OCI-LY7 (cell line): Measurements from ENCODE around the gene TMPRSS4. TPM values are rescaled to one million over a fixed set of nuclear protein-coding genes. Genes with fewer than 3 reads are reported as not detected.

ENCODE experiments used
- BruUV-seq: library from RNA; stranded (reverse); fragments of 400-500 nt; replicated peaks from 2 replicates; lab custom pipeline; 2021; lab: Mats Ljungman, UMichigan
- CTCF ChIA-PET: fragments of 300-600 bp; sonication (Branson Sonifier 250); formaldehyde crosslinking; loops from one replicate; lab custom pipeline; 2022; ENCODE audit warnings: antibody characterized with exemption; ENCODE audit not compliant: unreplicated experiment; lab: Charles Lee
- POLR2A ChIA-PET: fragments of 300-600 bp; sonication (Branson Sonifier 250); formaldehyde crosslinking; loops from one replicate; lab custom pipeline; 2022; ENCODE audit warnings: antibody characterized with exemption; lab: Charles Lee
- DNase-seq: peaks from one replicate; pipeline ENCODE4 v3.0.0-alpha.2; 2015; ENCODE audit warnings: low spot score
- H2AFZ ChIP-seq: fragments of 200-600 bp; sonication (generic), shearing (Covaris generic); 2 replicates; pipeline ENCODE4 v1.6.1; 2014; ENCODE audit warnings: mild to moderate bottlenecking, antibody characterized with exemption, low read length, moderate library complexity
- H3K27ac ChIP-seq: fragments of 200-600 bp; sonication (generic); 2 replicates; pipeline ENCODE4 v1.5.1; 2014; ENCODE audit warnings: mixed run types, low read depth, mild to moderate bottlenecking, moderate library complexity, low read length, inconsistent platforms; ENCODE audit not compliant: poor library complexity, severe bottlenecking
- H3K36me3 ChIP-seq: fragments of 200-600 bp; sonication (generic); 2 replicates; pipeline ENCODE4 v1.6.1; 2014; ENCODE audit warnings: mild to moderate bottlenecking, antibody characterized with exemption, low read length, moderate library complexity, mixed read lengths; ENCODE audit not compliant: insufficient read depth
- H3K4me1 ChIP-seq: fragments of 200-600 bp; sonication (generic); 2 replicates; pipeline ENCODE4 v1.5.1; 2014; ENCODE audit warnings: mild to moderate bottlenecking, low read length; ENCODE audit not compliant: insufficient read depth, poor library complexity, severe bottlenecking
- H3K4me2 ChIP-seq: fragments of 200-600 bp; sonication (generic); 2 replicates; pipeline ENCODE4 v1.6.1; 2014; ENCODE audit warnings: mild to moderate bottlenecking, low read length
- H3K4me3 ChIP-seq: fragments of 200-600 bp; sonication (generic); 2 replicates; pipeline ENCODE4 v1.5.1; 2014; ENCODE audit warnings: mild to moderate bottlenecking, low read depth, low read length; ENCODE audit not compliant: poor library complexity, severe bottlenecking
- H3K79me2 ChIP-seq: fragments of 200-600 bp; sonication (generic); 2 replicates; pipeline ENCODE4 v1.6.1; 2016; ENCODE audit warnings: low read depth, mild to moderate bottlenecking, low read length, moderate library complexity, mixed read lengths; ENCODE audit not compliant: insufficient read depth
- H3K9me2 ChIP-seq: fragments of 200-600 bp; sonication (generic); 2 replicates; pipeline ENCODE4 v1.6.1; 2016; ENCODE audit warnings: mild to moderate bottlenecking, low read length, mixed read lengths; ENCODE audit not compliant: insufficient read depth
- H3K9me3 ChIP-seq: fragments of 200-600 bp; sonication (generic); 2 replicates; pipeline ENCODE4 v1.6.1; 2014; ENCODE audit warnings: mild to moderate bottlenecking, mixed run types, low read length, mixed read lengths
- H4K20me1 ChIP-seq: fragments of 200-600 bp; sonication (generic); 2 replicates; pipeline ENCODE4 v1.6.1; 2014; ENCODE audit warnings: mild to moderate bottlenecking, antibody characterized with exemption, low read length, moderate library complexity, mixed read lengths; ENCODE audit not compliant: insufficient read depth
- CTCF ChIP-seq: fragments of 200-600 bp; sonication (generic); conservative IDR thresholded peaks from 2 replicates; pipeline ENCODE4 v1.5.1; 2014; ENCODE audit warnings: mild to moderate bottlenecking, antibody characterized with exemption, low read length, moderate library complexity, mixed read lengths
- EZH2phosphoT487 ChIP-seq: fragments of 200-600 bp; sonication (generic); IDR thresholded peaks from 2 replicates; pipeline ENCODE4 v1.6.1; 2018; ENCODE audit warnings: low read depth, borderline replicate concordance, mild to moderate bottlenecking, mixed run types, antibody characterized with exemption, low read length, moderate library complexity, mixed read lengths
- intact Hi-C: fragments of 100-400 bp; cut with micrococcal nuclease; formaldehyde crosslinking; loops from one replicate; pipeline ENCODE4 v1.10.0; 2022; ENCODE audit not compliant: unreplicated experiment
- total RNA-seq, 2 experiments: library from RNA; depleted of rRNA in 1 of 2; stranded (reverse); fragments of >200 nt in 1 of 2; shearing (Covaris generic) in 1 of 2; gene quantifications; 2 replicates each; pipeline ENCODE4 v1.2.3, GENCODE V29; 2014 to 2022

TMPRSS4 gene
- total RNA-seq, 2 experiments from 2014 or later = 0.03 TPM; not detected in 1

- no peak overlapping the region for H3K4me3 ChIP-seq
- POLR2A ChIA-PET = no interaction called here
- DNase-seq = no peak
- CTCF ChIA-PET = no interaction called here
- no TSS peak for BruUV-seq
- H3K4me1 ChIP-seq = no peaks in the 10 kb centered on the region
- no peak overlapping the region for H3K4me2 ChIP-seq
- H3K79me2 ChIP-seq = no peaks in the 10 kb centered on the region
- intact Hi-C loops = no loop called here
- no peak overlapping the region for H2AFZ ChIP-seq
- no peak overlapping the region for H3K27ac ChIP-seq
- no peaks in the 10 kb centered on the region for H3K9me3 ChIP-seq
- H4K20me1 ChIP-seq = no peaks in the 10 kb centered on the region
- no peak for TF ChIP-seq CTCF
- TF ChIP-seq EZH2phosphoT487 = no peak
- H3K36me3 ChIP-seq = no peaks in the 10 kb centered on the region
- H3K9me2 ChIP-seq = no peaks in the 10 kb centered on the region
These were observed 91.9 kb downstream of the TMPRSS4 start for GRCh38 chr11:118168751-118169150.

- Histone ChIP-seq H3K4me2 (no peak overlapping the region), H3K9me3 (no peaks in the 10 kb centered on the region), H3K79me2 (no peaks in the 10 kb centered on the region), H3K4me3 (no peak overlapping the region), H3K27ac (no peak overlapping the region), H3K4me1 (no peaks in the 10 kb centered on the region), H3K36me3 (no peaks in the 10 kb centered on the region), H2AFZ (no peak overlapping the region), H3K9me2 (no peaks in the 10 kb centered on the region), H4K20me1 (no peaks in the 10 kb centered on the region)
- TF ChIP-seq CTCF (no peak), EZH2phosphoT487 (no peak)
- intact Hi-C loops = loop anchor here (10.0 kb wide), 1 partner anchor 355 kb away; no protein-coding TSS in a partner anchor
- no peak for DNase-seq
- POLR2A ChIA-PET = no interaction called here
- no TSS peak for BruUV-seq
- CTCF ChIA-PET = interaction anchor here (0.5 kb wide), 1 partner anchor 58 kb away, joined by 5 read pairs; no protein-coding TSS in a partner anchor
These were observed 92.6 kb downstream of the TMPRSS4 start for GRCh38 chr11:118169300-118170140.

GRCh38 chr11:118170231-118170630 lies 93.4 kb downstream of the TMPRSS4 start:
- no peaks in the 10 kb centered on the region for H3K9me2 ChIP-seq
- no peak overlapping the region for H3K4me3 ChIP-seq
- H3K79me2 ChIP-seq = no peaks in the 10 kb centered on the region
- H3K4me2 ChIP-seq = no peak overlapping the region
- no peak overlapping the region for H3K27ac ChIP-seq
- CTCF ChIA-PET = interaction anchor here (0.5 to 2.0 kb wide), 2 partner anchors 10 to 57 kb away, joined by 5 to 14 read pairs; no protein-coding TSS in a partner anchor
- H4K20me1 ChIP-seq = no peaks in the 10 kb centered on the region
- DNase-seq = no peak
- H3K9me3 ChIP-seq = no peaks in the 10 kb centered on the region
- TF ChIP-seq CTCF = no peak
- TF ChIP-seq EZH2phosphoT487 = no peak
- no peak overlapping the region for H2AFZ ChIP-seq
- no TSS peak for BruUV-seq
- H3K36me3 ChIP-seq = no peaks in the 10 kb centered on the region
- POLR2A ChIA-PET = no interaction called here
- H3K4me1 ChIP-seq = no peaks in the 10 kb centered on the region
- intact Hi-C loops = loop anchor here (10.0 kb wide), 1 partner anchor 355 kb away; no protein-coding TSS in a partner anchor
